ENCODE results near the gene ATF4. TPM values are rescaled to one million over a fixed set of nuclear protein-coding genes. Genes with fewer than 3 reads are reported as not detected.

The ATF4 gene
- total and polyA plus RNA-seq, 2 of the 13 experiments (the other 11 are each of a cell fraction or from before 2014, with no cell fraction given), result 486 to 1,297 TPM

DNA sequence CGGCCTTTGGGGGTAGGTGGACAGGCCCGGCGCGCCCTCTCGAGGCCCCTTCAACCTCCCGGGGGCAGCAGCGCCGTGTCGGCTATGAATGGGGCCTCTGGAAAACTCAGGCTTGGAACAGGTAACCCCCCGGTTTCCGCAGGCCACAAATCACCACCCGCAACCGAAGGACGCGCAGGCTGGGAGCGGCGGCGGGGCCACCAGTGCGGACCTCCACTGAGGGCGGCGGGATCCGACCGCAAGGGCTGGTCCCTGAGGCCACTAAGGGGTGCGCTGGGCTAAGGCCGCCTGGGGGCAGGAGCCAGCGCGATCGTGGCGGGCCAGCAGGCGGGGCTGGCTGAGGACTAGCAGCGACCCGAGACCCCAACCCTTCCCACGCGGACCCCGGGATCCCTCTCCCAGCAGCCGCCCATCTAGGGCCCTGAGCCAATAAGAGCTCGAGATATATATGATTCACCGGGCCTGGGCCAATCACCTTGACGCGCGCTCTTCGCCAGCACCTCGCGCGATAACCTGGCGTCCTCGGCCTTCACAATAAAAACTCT, 609 bp upstream of the ATF4 start (continued):
- TF ChIP-seq HNRNPL (IDR thresholded peaks at IDR 0.05; ENCODE audit: low read depth, low read length), result no peak
- no peak for TF ChIP-seq ZNF841 (CRISPR knock-in tag; IDR thresholded peaks at IDR 0.05; ENCODE audit: borderline replicate concordance)
- TF ChIP-seq, protein P1, sequence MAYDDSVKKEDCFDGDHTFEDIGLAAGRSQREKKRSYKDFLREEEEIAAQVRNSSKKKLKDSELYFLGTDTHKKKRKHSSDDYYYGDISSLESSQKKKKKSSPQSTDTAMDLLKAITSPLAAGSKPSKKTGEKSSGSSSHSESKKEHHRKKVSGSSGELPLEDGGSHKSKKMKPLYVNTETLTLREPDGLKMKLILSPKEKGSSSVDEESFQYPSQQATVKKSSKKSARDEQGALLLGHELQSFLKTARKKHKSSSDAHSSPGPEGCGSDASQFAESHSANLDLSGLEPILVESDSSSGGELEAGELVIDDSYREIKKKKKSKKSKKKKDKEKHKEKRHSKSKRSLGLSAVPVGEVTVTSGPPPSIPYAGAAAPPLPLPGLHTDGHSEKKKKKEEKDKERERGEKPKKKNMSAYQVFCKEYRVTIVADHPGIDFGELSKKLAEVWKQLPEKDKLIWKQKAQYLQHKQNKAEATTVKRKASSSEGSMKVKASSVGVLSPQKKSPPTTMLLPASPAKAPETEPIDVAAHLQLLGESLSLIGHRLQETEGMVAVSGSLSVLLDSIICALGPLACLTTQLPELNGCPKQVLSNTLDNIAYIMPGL (CRISPR knock-in tag; IDR thresholded peaks at IDR 0.05; ENCODE audit: borderline replicate concordance in 1 of 2, low read depth in 1 of 2), result peak in 1 of 2 experiments; percentile 82; a peak in 2 of 4 replicates
- TF ChIP-seq RFX3 (CRISPR knock-in tag; IDR thresholded peaks at IDR 0.05), result no peak
- TF ChIP-seq SMARCC2 (IDR thresholded peaks at IDR 0.05), result no peak
- no peak for TF ChIP-seq EEA1 (CRISPR knock-in tag; IDR thresholded peaks at IDR 0.05; ENCODE audit: borderline replicate concordance)
- no peak for TF ChIP-seq ZNF724P (CRISPR knock-in tag; IDR thresholded peaks at IDR 0.05; ENCODE audit: borderline replicate concordance)
- TF ChIP-seq NCOA5 (CRISPR knock-in tag; IDR thresholded peaks at IDR 0.05), result no peak
- peak; percentile 54; the same call in 1 of the 2 replicates for TF ChIP-seq MTA1 (CRISPR knock-in tag; IDR thresholded peaks at IDR 0.05; ENCODE audit: borderline replicate concordance)
- TF ChIP-seq, protein P2, sequence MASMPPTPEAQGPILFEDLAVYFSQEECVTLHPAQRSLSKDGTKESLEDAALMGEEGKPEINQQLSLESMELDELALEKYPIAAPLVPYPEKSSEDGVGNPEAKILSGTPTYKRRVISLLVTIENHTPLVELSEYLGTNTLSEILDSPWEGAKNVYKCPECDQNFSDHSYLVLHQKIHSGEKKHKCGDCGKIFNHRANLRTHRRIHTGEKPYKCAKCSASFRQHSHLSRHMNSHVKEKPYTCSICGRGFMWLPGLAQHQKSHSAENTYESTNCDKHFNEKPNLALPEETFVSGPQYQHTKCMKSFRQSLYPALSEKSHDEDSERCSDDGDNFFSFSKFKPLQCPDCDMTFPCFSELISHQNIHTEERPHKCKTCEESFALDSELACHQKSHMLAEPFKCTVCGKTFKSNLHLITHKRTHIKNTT (CRISPR knock-in tag; IDR thresholded peaks at IDR 0.05), result no peak
- TF ChIP-seq NRL (CRISPR knock-in tag; IDR thresholded peaks at IDR 0.05; ENCODE audit: borderline replicate concordance), result no peak; the same call in 1 of the 2 replicates
- no peak; the same call in 1 of the 2 replicates for TF ChIP-seq TAF1 (CRISPR knock-in tag; IDR thresholded peaks at IDR 0.05)
- TF ChIP-seq, protein P3, sequence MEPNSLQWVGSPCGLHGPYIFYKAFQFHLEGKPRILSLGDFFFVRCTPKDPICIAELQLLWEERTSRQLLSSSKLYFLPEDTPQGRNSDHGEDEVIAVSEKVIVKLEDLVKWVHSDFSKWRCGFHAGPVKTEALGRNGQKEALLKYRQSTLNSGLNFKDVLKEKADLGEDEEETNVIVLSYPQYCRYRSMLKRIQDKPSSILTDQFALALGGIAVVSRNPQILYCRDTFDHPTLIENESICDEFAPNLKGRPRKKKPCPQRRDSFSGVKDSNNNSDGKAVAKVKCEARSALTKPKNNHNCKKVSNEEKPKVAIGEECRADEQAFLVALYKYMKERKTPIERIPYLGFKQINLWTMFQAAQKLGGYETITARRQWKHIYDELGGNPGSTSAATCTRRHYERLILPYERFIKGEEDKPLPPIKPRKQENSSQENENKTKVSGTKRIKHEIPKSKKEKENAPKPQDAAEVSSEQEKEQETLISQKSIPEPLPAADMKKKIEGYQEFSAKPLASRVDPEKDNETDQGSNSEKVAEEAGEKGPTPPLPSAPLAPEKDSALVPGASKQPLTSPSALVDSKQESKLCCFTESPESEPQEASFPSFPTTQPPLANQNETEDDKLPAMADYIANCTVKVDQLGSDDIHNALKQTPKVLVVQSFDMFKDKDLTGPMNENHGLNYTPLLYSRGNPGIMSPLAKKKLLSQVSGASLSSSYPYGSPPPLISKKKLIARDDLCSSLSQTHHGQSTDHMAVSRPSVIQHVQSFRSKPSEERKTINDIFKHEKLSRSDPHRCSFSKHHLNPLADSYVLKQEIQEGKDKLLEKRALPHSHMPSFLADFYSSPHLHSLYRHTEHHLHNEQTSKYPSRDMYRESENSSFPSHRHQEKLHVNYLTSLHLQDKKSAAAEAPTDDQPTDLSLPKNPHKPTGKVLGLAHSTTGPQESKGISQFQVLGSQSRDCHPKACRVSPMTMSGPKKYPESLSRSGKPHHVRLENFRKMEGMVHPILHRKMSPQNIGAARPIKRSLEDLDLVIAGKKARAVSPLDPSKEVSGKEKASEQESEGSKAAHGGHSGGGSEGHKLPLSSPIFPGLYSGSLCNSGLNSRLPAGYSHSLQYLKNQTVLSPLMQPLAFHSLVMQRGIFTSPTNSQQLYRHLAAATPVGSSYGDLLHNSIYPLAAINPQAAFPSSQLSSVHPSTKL (CRISPR knock-in tag; IDR thresholded peaks at IDR 0.05), result no peak; the same call in 1 of the 2 replicates
- TF ChIP-seq ZNF615 (CRISPR knock-in tag; IDR thresholded peaks at IDR 0.05; ENCODE audit: borderline replicate concordance), result no peak
- TF ChIP-seq, protein P4, sequence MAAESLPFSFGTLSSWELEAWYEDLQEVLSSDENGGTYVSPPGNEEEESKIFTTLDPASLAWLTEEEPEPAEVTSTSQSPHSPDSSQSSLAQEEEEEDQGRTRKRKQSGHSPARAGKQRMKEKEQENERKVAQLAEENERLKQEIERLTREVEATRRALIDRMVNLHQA (CRISPR knock-in tag; IDR thresholded peaks at IDR 0.05), result no peak
- TF ChIP-seq ZBTB38 (CRISPR knock-in tag; IDR thresholded peaks at IDR 0.05), result no peak; the same call in 1 of the 2 replicates
- TF ChIP-seq HOXA5 (CRISPR knock-in tag; IDR thresholded peaks at IDR 0.05), result no peak
- TF ChIP-seq HMG20B (CRISPR knock-in tag; conservative IDR thresholded peaks at IDR 0.05), result no peak
- no peak for TF ChIP-seq SALL2 (CRISPR knock-in tag; IDR thresholded peaks at IDR 0.05)
- TF ChIP-seq JDP2 (CRISPR knock-in tag; IDR thresholded peaks at IDR 0.05; ENCODE audit: borderline replicate concordance), result no peak
- TF ChIP-seq ZNF205 (CRISPR knock-in tag; IDR thresholded peaks at IDR 0.05), result peak; percentile 51; the same call in 1 of the 2 replicates
- TF ChIP-seq ZFP41 (CRISPR knock-in tag; IDR thresholded peaks at IDR 0.05; ENCODE audit: borderline replicate concordance), result no peak
- TF ChIP-seq, protein P5, sequence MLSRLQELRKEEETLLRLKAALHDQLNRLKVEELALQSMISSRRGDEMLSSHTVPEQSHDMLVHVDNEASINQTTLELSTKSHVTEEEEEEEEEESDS (CRISPR knock-in tag; IDR thresholded peaks at IDR 0.05; ENCODE audit: borderline replicate concordance), result no peak

Data from HepG2 (cell line).